HTERT RPE-1 (cell line): ENCODE results near the gene PCDHB6.
"Not testable (repeated sequence)": the region's sequence is repeated elsewhere in the genome, so short reads cannot be mapped to it uniquely, and the experiment has no call there.

Experiments used
- in situ Hi-C: fragments of 300-500 bp; cut with MboI; formaldehyde crosslinking; loops from 4 replicates; pipeline ENCODE4 v1.14.3; 2020; ENCODE audit warnings: low sequenced_read_pairs

PCDHB6 gene

GRCh38 chr5:141149812-141150211, at the start of gene PCDHB6:
PCDHB6 (plus strand) TSS chr5:141150057; CDS start chr5:141150258, 201 bp downstream.
- in situ Hi-C loops = no loop called here

- in situ Hi-C loops = no loop called here
These were observed 49.5 kb upstream of the PCDHB6 start, which contains the start of gene PCDHB3 for GRCh38 chr5:141100243-141100805. PCDHB3 (plus strand) TSS chr5:141100473; CDS start chr5:141100650, 177 bp downstream.

- in situ Hi-C loops = no loop called here
These were observed 48.8 kb upstream of the PCDHB6 start for GRCh38 chr5:141101059-141101458.

- in situ Hi-C loops = not testable (repeated sequence)
These were observed 47.8 kb upstream of the PCDHB6 start for GRCh38 chr5:141102070-141102469.

GRCh38 chr5:141102471-141102870, 47.4 kb upstream of the PCDHB6 start:
- in situ Hi-C loops = not testable (repeated sequence)

- in situ Hi-C loops = no loop called here
These were observed 44.5 kb upstream of the PCDHB6 start for GRCh38 chr5:141105350-141105749.

- in situ Hi-C loops = no loop called here
These were observed 30.6 kb upstream of the PCDHB6 start for GRCh38 chr5:141119250-141119649.

GRCh38 chr5:141121563-141121962, 28.3 kb upstream of the PCDHB6 start, which contains the start of gene PCDHB4:
PCDHB4 (plus strand) TSS chr5:141121818; CDS start chr5:141121999, 181 bp downstream.
- in situ Hi-C loops = no loop called here

GRCh38 chr5:141121985-141122384, 27.9 kb upstream of the PCDHB6 start:
- in situ Hi-C loops = no loop called here

GRCh38 chr5:141123396-141124135, 26.3 kb upstream of the PCDHB6 start:
- in situ Hi-C loops = not testable (repeated sequence)

GRCh38 chr5:141127305-141127704, 22.6 kb upstream of the PCDHB6 start:
- in situ Hi-C loops = no loop called here

- in situ Hi-C loops = no loop called here
These were observed 14.7 kb upstream of the PCDHB6 start, which contains the start of gene PCDHB5 for GRCh38 chr5:141135030-141135717. PCDHB5 (plus strand) TSS chr5:141135206; CDS start chr5:141135435, 229 bp downstream.

GRCh38 chr5:141135718-141136266, 14.1 kb upstream of the PCDHB6 start:
- in situ Hi-C loops = no loop called here

GRCh38 chr5:141137346-141137745, 12.5 kb upstream of the PCDHB6 start:
- in situ Hi-C loops = not testable (repeated sequence)

- in situ Hi-C loops = no loop called here
These were observed 551 bp downstream of the PCDHB6 start for GRCh38 chr5:141150224-141150992.

GRCh38 chr5:141150993-141151325, 1.1 kb downstream of the PCDHB6 start:
- in situ Hi-C loops = no loop called here

GRCh38 chr5:141151632-141152031, 1.8 kb downstream of the PCDHB6 start:
- in situ Hi-C loops = not testable (repeated sequence)

- in situ Hi-C loops = not testable (repeated sequence)
These were observed 2.2 kb downstream of the PCDHB6 start for GRCh38 chr5:141152096-141152495.

GRCh38 chr5:141155540-141156374, 5.9 kb downstream of the PCDHB6 start:
- in situ Hi-C loops = no loop called here

- in situ Hi-C loops = not testable (repeated sequence)
These were observed 7.5 kb downstream of the PCDHB6 start for GRCh38 chr5:141157356-141157755.
